SK-N-MC (cell line): Measurements from ENCODE around the gene CLN6.
"Not testable (repeated sequence)": the region's sequence is repeated elsewhere in the genome, so short reads cannot be mapped to it uniquely, and the experiment has no call there.

Experiments used
- DNase-seq: peaks from one replicate; pipeline ENCODE4 v3.0.0-alpha.2; 2011; ENCODE audit warnings: low read depth, low spot score
- H3K27ac ChIP-seq: fragments of 200-600 bp; sonication (generic); 2 replicates; pipeline ENCODE4 v1.5.1; 2016; ENCODE audit warnings: mixed run types
- H3K36me3 ChIP-seq: fragments of 200-600 bp; sonication (generic); 2 replicates; pipeline ENCODE4 v1.6.1; 2017; ENCODE audit warnings: antibody characterized with exemption, low read length, mixed read lengths; ENCODE audit not compliant: insufficient read depth
- H3K4me3 ChIP-seq: fragments of 200-600 bp; sonication (generic); 2 replicates; pipeline ENCODE4 v1.5.1; 2016
- H3K9ac ChIP-seq: fragments of 200-600 bp; sonication (generic); 2 replicates; pipeline ENCODE4 v1.8.0; 2017; ENCODE audit warnings: mixed run types, mixed read lengths; ENCODE audit not compliant: insufficient read length
- H3K9me3 ChIP-seq: fragments of 200-600 bp; sonication (generic); 2 replicates; pipeline ENCODE4 v1.6.1; 2017; ENCODE audit warnings: low read depth, mild to moderate bottlenecking, antibody characterized with exemption, low read length, moderate library complexity, mixed read lengths
- EZH2 ChIP-seq: fragments of 200-600 bp; sonication (generic); IDR thresholded peaks from one replicate; pipeline ENCODE4 v1.6.1; 2017; ENCODE audit warnings: antibody characterized with exemption
- FOXP2 ChIP-seq: optimal IDR thresholded peaks from 2 replicates; pipeline ENCODE3; 2011; ENCODE audit warnings: mild to moderate bottlenecking, moderate library complexity; ENCODE audit not compliant: insufficient read depth; ENCODE audit errors: extremely low read length, control extremely low read depth
- POLR2AphosphoS5 ChIP-seq: IDR thresholded peaks from 2 replicates; pipeline ENCODE4 v1.6.1; 2012; ENCODE audit warnings: mild to moderate bottlenecking, low read depth, low read length, borderline replicate concordance

CLN6 gene

DNA sequence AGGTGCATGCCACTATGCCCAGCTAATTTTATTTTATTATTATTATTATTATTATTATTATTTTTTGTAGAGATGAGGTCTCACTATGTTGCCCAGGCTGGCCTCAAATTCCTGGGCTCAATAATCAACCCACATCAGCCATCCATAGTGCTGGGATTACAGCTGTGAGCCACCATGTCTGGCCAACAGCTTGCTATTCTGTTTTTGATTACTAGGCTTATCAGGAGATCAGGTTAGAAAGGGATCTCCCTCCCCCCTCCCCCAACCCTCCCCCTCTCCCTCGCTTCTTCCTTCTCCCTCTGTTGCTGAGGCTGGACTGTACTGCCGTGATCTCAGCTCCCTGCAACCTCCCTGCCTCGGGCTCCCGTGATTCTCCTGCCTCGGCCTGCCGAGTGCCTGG lies 8.6 kb downstream of the CLN6 start:
- H3K9ac ChIP-seq = no peak overlapping the region
- H3K4me3 ChIP-seq = no peak overlapping the region
- H3K36me3 ChIP-seq = peaks cover 48% of the 10 kb centered on the region
- no peaks in the 10 kb centered on the region for H3K9me3 ChIP-seq
- no peak overlapping the region for H3K27ac ChIP-seq
- no peak for DNase-seq
- TF ChIP-seq POLR2AphosphoS5 = no peak
- no peak for TF ChIP-seq FOXP2
- no peak for TF ChIP-seq EZH2

DNA sequence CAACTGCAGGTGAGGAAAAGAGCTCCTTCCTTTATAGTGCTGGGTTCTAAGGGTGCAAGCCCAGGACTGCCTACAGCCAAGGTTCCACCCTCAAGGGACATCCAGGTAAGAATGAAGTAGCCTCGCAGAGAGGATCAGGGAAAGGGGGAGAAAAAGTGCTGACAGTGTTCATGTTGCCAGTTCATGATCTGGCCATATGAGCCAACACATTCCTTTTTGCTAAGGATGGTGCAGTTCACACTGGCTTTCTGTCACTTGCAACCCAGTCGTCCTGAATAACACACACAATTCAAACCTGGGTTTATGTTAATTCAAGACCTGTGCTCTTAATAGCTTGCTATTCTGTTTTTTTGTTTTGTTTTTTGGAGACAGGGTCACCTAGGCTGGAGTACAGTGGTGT lies 9.0 kb downstream of the CLN6 start:
- Histone ChIP-seq H3K27ac (no peak overlapping the region), H3K36me3 (peaks cover 49% of the 10 kb centered on the region), H3K9me3 (no peaks in the 10 kb centered on the region), H3K4me3 (no peak overlapping the region), H3K9ac (no peak overlapping the region)
- TF ChIP-seq EZH2 (no peak), POLR2AphosphoS5 (no peak), FOXP2 (no peak)
- DNase-seq = no peak

GRCh38 chr15:68218847-68219798 lies 10.4 kb downstream of the CLN6 start:
- TF ChIP-seq POLR2AphosphoS5 = no peak
- H3K4me3 ChIP-seq = no peak overlapping the region
- no peak overlapping the region for H3K27ac ChIP-seq
- DNase-seq = no peak
- H3K36me3 ChIP-seq = peaks cover 56% of the 10 kb centered on the region
- H3K9me3 ChIP-seq = no peaks in the 10 kb centered on the region
- no peak overlapping the region for H3K9ac ChIP-seq

DNA sequence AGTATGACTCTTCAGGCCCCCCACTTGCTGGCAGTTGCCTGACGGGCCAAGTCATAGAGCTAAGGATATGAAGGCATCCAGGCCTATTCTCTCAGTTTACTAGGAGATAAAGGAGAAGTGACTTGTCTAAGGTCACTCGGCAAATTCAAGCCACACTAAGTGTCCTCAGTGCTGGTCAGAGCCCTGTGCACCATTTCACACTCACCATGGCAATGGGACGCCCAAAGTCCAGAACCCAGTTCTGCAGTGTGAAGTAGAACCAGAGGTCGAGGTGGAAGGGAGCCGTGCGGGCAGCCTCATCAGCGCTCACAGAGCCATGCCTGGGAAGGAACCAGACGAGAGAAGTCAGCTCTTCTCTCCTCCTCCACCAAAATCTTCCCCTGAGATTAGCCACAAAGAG lies 11.2 kb downstream of the CLN6 start:
- TF ChIP-seq POLR2AphosphoS5 (no peak), EZH2 (no peak), FOXP2 (no peak)
- no peak overlapping the region for H3K4me3 ChIP-seq
- H3K9me3 ChIP-seq = no peaks in the 10 kb centered on the region
- H3K9ac ChIP-seq = no peak overlapping the region
- H3K36me3 ChIP-seq = peaks cover 52% of the 10 kb centered on the region
- H3K27ac ChIP-seq = no peak overlapping the region
- DNase-seq = no peak

GRCh38 chr15:68217341-68217740 lies 12.2 kb downstream of the CLN6 start:
- Histone ChIP-seq H3K4me3 (no peak overlapping the region), H3K9ac (no peak overlapping the region), H3K27ac (no peak overlapping the region), H3K36me3 (peaks cover 49% of the 10 kb centered on the region), H3K9me3 (no peaks in the 10 kb centered on the region)
- no peak for DNase-seq
- no peak for TF ChIP-seq FOXP2
- no peak for TF ChIP-seq EZH2
- TF ChIP-seq POLR2AphosphoS5 = no peak

DNA sequence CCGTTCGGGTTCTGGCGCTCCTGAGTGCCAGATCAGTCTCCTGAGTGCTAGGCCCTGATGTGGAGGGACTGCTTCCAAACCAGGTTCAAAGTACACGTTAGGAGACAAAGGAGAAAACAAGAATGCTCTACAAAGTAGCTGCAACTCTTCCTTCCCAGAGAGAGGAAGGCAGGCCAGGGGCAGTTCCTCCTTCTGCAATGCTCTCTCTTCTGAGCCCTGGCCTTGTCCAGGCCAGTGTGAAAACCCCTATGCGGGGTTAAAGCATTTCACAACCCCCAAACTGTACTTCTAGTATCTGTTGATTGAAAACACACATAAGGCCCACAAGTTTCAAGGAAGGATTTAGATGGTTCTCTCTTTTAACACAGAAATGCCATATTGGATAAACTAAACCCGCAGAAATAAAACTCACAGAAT lies 14.7 kb downstream of the CLN6 start:
- H3K27ac ChIP-seq = no peak overlapping the region
- no peaks in the 10 kb centered on the region for H3K9me3 ChIP-seq
- H3K9ac ChIP-seq = no peak overlapping the region
- no peak overlapping the region for H3K4me3 ChIP-seq
- H3K36me3 ChIP-seq = peaks cover 53% of the 10 kb centered on the region
- DNase-seq = no peak
- no peak for TF ChIP-seq FOXP2
- no peak for TF ChIP-seq POLR2AphosphoS5
- no peak for TF ChIP-seq EZH2

DNA sequence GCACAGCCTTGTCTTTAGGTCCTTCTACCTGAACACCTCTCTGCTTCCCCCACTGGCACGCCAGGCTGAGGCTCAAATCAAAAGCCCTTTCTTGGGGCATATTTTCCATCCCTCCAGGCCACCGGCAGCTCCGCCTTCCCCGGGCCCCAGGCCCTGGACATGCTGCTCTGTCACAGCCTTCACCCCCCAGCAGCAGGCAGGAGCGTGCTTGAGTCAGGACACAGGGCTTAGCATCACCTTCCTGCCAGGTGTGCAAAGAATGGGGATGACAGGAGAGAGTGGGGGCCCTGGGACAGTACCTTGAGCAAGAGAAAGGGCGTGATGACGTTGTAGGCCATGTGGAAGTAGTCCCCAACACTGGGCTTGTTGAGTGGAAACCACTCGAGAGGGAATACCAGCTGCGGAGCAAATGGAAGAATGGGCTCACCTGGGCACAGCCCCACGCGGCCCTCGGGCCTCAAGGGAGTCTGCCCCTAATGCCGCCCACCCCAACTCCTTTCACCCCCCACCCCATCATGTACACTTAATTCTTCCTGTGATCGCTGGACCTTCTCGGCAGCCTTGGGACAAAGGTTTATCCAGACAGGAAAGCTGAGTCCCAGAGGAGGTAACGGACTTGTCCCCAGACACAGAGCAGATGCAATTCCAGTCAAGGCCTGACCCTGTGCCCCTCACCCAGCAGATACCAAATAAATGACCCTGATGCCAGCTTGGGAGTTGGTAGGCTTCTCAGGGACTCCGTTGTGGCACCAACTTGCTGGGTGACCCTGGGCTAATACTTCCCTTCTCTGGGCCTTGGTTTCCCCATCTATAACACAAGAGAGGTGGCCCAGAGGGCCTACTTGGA lies 15.3 kb downstream of the CLN6 start:
- no peak overlapping the region for H3K4me3 ChIP-seq
- H3K9ac ChIP-seq = no peak overlapping the region
- TF ChIP-seq EZH2 = no peak
- TF ChIP-seq FOXP2 = no peak
- TF ChIP-seq POLR2AphosphoS5 = no peak
- no peak overlapping the region for H3K27ac ChIP-seq
- peaks cover 46% of the 10 kb centered on the region for H3K36me3 ChIP-seq
- no peaks in the 10 kb centered on the region for H3K9me3 ChIP-seq
- DNase-seq = no peak

DNA sequence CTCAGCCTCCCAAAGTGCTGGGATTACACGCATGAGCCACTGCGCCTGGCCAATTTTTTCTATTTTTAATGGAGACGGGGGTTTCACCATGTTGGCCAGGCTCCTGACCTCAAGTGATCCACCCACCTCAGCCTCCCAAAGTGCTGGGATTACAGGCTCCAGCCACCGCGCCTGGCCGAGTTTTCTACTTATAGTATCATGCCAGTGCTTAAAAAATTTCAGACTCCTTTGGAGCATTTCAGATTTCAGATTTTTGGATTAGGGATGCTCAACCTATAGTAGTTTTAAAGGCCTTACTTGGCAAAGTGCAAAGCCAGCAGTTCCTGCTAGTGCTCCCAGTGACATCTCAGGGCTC lies 16.1 kb downstream of the CLN6 start:
- H3K9me3 ChIP-seq, H3K9ac ChIP-seq, H3K27ac ChIP-seq, H3K4me3 ChIP-seq, DNase-seq: not testable (repeated sequence)
- H3K36me3 ChIP-seq = peaks cover 39% of the 10 kb centered on the region
